Astrocyte (in vitro differentiated cells and primary cell): ENCODE data around the gene WIPF3.

Experiments used
- EZH2 ChIP-seq: IDR thresholded peaks from 2 replicates; pipeline ENCODE4 v1.6.1; 2012; ENCODE audit warnings: mild to moderate bottlenecking, low read length, inconsistent platforms; ENCODE audit not compliant: insufficient read depth
- TF ChIP-seq, protein P1 (sequence below): IDR thresholded peaks from 2 replicates; pipeline ENCODE4 v1.5.1; 2011; ENCODE audit warnings: low read depth, mild to moderate bottlenecking, inconsistent platforms, low read length, moderate library complexity; ENCODE audit not compliant: insufficient read depth

DNA sequence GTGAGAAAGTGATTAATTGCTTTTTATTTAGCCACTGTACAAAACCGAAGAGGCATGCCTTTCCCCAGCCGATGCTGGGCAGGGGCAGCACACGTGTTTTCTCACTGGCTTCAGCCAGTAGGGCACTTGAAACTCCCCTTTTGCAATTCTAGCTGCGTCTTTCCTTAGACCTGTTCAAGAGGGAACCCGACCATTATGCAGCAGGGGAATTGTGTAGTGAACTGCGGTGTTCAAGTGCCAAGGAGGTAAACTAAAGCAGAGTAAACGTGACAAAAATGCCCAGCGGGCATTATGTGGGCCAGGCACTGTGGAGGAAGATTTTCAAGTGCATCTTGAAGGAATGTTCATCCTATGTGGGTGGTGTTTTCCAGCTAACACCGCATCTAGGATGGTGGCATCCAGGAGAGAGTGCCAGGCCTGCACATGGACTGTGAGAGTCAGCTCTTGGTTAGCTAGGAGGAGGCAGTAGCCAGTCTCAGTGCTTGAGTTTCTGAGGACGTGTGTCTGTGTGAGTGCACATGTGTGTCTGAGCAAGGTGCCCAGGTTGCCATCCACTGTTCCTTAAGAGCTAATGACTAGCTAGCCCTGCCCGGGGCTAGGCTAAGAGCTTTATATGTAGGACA is 3.3 kb downstream of the WIPF3 start:
- TF ChIP-seq, protein P1, sequence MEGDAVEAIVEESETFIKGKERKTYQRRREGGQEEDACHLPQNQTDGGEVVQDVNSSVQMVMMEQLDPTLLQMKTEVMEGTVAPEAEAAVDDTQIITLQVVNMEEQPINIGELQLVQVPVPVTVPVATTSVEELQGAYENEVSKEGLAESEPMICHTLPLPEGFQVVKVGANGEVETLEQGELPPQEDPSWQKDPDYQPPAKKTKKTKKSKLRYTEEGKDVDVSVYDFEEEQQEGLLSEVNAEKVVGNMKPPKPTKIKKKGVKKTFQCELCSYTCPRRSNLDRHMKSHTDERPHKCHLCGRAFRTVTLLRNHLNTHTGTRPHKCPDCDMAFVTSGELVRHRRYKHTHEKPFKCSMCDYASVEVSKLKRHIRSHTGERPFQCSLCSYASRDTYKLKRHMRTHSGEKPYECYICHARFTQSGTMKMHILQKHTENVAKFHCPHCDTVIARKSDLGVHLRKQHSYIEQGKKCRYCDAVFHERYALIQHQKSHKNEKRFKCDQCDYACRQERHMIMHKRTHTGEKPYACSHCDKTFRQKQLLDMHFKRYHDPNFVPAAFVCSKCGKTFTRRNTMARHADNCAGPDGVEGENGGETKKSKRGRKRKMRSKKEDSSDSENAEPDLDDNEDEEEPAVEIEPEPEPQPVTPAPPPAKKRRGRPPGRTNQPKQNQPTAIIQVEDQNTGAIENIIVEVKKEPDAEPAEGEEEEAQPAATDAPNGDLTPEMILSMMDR, result no peak
- no peak for TF ChIP-seq EZH2
